GM12864 (cell line): Measurements from ENCODE around the gene LPIN1.
A peak's percentile ranks its signal among the peaks of the same experiment; 100 is the strongest.

Experiments
- DNase-seq: peaks from one replicate; pipeline ENCODE4 v3.0.0-alpha.2; 2011; ENCODE audit warnings: low read depth
- H3K4me3 ChIP-seq: 2 replicates; pipeline ENCODE4 v1.5.1; 2011; ENCODE audit warnings: mild to moderate bottlenecking, low read depth, low read length, control low read depth
- CTCF ChIP-seq: IDR thresholded peaks from 2 replicates; pipeline ENCODE4 v1.5.1; 2011; ENCODE audit warnings: low read depth, mild to moderate bottlenecking, moderate library complexity, low read length, control low read depth, inconsistent platforms; ENCODE audit errors: missing control alignments

LPIN1 gene

GRCh38 chr2:11746376-11746806 lies at the start of gene LPIN1:
Gene LPIN1 (plus strand): TSS chr2:11746632. CDS start chr2:11765542, 18,910 bp downstream.
- no peak for DNase-seq
- TF ChIP-seq CTCF, result peak; percentile 5

GRCh38 chr2:11696736-11697102 lies 49.7 kb upstream of the LPIN1 start:
- H3K4me3 ChIP-seq, result no peak overlapping the region
- DNase-seq, result no peak
- TF ChIP-seq CTCF, result no peak

More at GRCh38 chr2:11746376-11746806, at the start of gene LPIN1:
- peak within 1 kb of the TSS; percentile 67 for H3K4me3 ChIP-seq

- no peak for TF ChIP-seq CTCF
- no peak overlapping the region for H3K4me3 ChIP-seq
- DNase-seq, result no peak
Measured at GRCh38 chr2:11697103-11697871, 49.1 kb upstream of the LPIN1 start.

- no peak overlapping the region for H3K4me3 ChIP-seq
Measured at GRCh38 chr2:11698009-11698922, 48.2 kb upstream of the LPIN1 start.

GRCh38 chr2:11699686-11700670 lies 46.5 kb upstream of the LPIN1 start:
- no peak for DNase-seq
- no peak for TF ChIP-seq CTCF
- H3K4me3 ChIP-seq, result no peak overlapping the region

More at GRCh38 chr2:11698009-11698922, 48.2 kb upstream of the LPIN1 start:
- TF ChIP-seq CTCF, result no peak
- DNase-seq, result no peak

- DNase-seq, result no peak
- no peak for TF ChIP-seq CTCF
- H3K4me3 ChIP-seq, result no peak overlapping the region
Measured at GRCh38 chr2:11701206-11701605, 45.2 kb upstream of the LPIN1 start.
